Breast epithelium (tissue), 3 donors: ENCODE results near the gene SAFB2.

ENCODE experiments used
- POLR2AphosphoS5 ChIP-seq, 3 donors: sonication (generic); formaldehyde crosslinking; IDR thresholded peaks; one replicate each; pipeline ENCODE4 v1.6.1; 2017; ENCODE audit warnings: antibody characterized with exemption in 3 of 3
- TF ChIP-seq, protein P1 (sequence below), 3 donors: fragments of 450-650 bp; IDR thresholded peaks; one replicate each; pipeline ENCODE4 v1.5.1; 2016 to 2017; ENCODE audit warnings: antibody characterized with exemption in 3 of 3, mild to moderate bottlenecking in 3 of 3, moderate library complexity in 3 of 3

DNA sequence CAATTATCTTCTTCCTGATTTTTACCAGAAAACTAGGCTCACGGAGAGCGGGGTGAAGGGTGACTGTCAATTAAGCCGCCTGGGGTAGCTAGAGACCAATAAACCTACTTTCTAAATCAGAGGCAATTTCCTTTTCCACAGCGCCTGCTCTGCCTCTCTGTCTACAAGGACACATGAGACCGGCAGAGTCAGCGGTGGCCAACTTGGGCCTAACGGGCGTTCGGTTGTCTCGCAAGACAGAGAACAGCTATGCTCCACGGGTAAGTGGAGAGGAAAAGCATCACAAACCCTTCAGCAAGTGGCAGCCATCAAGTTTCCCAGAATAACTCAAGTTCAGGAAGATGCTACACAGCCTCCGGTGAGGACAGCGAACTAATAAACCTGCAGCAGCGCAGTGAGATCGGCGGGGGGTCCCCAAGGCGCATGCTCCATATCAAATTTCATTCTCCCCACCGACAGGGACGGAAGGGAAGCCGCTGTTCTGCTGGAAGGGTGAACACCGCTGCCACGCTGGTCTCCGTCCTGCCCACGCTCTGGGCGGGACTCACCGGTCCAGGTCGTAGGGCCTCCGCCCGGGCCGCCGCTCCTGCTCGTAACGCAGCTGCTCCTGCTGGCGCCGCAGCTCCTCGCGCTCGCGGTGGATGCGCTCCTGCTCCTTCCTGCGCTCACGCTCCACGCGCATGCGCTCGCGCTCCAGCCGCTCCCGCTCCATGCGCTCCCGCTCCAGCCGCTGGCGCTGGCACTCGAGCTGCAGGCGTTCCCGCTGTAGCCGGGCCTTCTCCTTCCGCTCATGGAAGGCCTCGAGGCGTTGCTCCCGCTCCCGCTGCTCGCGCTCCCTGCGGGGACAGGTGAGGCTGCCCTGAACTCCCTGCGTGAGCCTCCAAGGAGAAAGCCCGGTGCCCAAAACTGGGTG, 29.0 kb downstream of the SAFB2 start:
- TF ChIP-seq, protein P1, sequence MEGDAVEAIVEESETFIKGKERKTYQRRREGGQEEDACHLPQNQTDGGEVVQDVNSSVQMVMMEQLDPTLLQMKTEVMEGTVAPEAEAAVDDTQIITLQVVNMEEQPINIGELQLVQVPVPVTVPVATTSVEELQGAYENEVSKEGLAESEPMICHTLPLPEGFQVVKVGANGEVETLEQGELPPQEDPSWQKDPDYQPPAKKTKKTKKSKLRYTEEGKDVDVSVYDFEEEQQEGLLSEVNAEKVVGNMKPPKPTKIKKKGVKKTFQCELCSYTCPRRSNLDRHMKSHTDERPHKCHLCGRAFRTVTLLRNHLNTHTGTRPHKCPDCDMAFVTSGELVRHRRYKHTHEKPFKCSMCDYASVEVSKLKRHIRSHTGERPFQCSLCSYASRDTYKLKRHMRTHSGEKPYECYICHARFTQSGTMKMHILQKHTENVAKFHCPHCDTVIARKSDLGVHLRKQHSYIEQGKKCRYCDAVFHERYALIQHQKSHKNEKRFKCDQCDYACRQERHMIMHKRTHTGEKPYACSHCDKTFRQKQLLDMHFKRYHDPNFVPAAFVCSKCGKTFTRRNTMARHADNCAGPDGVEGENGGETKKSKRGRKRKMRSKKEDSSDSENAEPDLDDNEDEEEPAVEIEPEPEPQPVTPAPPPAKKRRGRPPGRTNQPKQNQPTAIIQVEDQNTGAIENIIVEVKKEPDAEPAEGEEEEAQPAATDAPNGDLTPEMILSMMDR (IDR thresholded peaks at IDR 0.05) = no peak
- no peak for TF ChIP-seq POLR2AphosphoS5 (IDR thresholded peaks at IDR 0.05)
